Measurements from ENCODE around the gene JARID2. TPM values are rescaled to one million over a fixed set of nuclear protein-coding genes. Genes with fewer than 3 reads are reported as not detected.

JARID2 gene
- total RNA-seq, 1 experiment from 2014 or later, result 21.0 TPM

DNA sequence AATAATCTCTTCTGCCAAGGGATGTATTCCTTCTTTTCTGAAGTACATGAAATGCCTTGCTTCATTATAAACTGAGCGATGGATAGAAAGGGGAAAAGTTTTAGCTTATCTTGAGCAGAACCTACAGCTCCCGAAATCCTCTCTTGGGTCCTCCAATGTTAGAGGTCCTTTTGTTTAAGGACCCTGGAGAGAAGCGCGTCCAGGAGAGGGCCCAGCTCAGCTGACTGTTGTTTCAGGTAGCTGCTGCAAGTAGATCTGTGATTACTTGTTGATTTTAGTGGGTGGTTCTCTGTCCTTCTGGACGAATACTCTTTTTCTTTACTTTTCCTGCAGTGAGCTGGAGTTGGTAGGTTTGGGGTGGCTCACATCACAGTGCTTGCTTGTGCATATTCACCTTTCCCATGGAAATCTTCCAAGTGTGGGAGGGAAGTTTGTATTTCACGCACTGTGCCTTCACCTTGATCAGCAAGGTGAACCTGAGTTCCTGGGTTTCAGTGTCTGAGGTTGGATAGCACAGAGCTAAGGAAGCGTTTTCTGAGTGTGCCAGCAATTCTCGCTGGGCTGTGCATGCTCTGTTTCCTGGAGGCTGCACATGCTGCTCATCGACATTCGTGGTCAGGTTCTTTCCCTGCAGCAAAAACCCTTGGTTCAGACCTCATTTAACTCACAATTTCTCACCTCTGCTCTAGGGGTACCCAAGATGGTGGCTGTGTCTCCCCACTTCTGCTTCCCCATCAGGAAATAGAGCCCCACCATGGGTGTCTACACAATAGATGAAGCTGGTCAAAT lies 176.3 kb downstream of the JARID2 start:
- no peak for DNase-seq (ENCODE audit: unreplicated experiment)
- peaks cover 17% of the 10 kb centered on the region for H3K4me1 Mint-ChIP-seq (ENCODE audit: insufficient read depth, unreplicated experiment)
- BruUV-seq (replicated peaks), result no TSS peak
- CTCF ChIA-PET, result interaction anchor here (0.5 to 1.1 kb wide), 5 partner anchors 52 to 1537 kb away, joined by 3 to 8 read pairs (median 3); no protein-coding TSS in a partner anchor
- H3K9me3 Mint-ChIP-seq (ENCODE audit: unreplicated experiment), result peaks cover 5% of the 10 kb centered on the region
- H3K4me3 Mint-ChIP-seq (ENCODE audit: unreplicated experiment), result no peak overlapping the region
- TF ChIP-seq CTCF (IDR thresholded peaks at IDR 0.05; ENCODE audit: unreplicated experiment), result no peak
- H3K27ac Mint-ChIP-seq (ENCODE audit: low read depth, unreplicated experiment), result no peak overlapping the region
- intact Hi-C loops (cut with micrococcal nuclease), result no loop called here
- H3K27me3 Mint-ChIP-seq (ENCODE audit: insufficient read depth, unreplicated experiment), result no peaks in the 10 kb centered on the region
- POLR2A ChIA-PET, result interaction anchor here (0.7 kb wide), 1 partner anchor 28 kb away, joined by 3 read pairs; no protein-coding TSS in a partner anchor
- peaks cover 24% of the 10 kb centered on the region for H3K36me3 Mint-ChIP-seq (ENCODE audit: insufficient read depth, unreplicated experiment)

DNA sequence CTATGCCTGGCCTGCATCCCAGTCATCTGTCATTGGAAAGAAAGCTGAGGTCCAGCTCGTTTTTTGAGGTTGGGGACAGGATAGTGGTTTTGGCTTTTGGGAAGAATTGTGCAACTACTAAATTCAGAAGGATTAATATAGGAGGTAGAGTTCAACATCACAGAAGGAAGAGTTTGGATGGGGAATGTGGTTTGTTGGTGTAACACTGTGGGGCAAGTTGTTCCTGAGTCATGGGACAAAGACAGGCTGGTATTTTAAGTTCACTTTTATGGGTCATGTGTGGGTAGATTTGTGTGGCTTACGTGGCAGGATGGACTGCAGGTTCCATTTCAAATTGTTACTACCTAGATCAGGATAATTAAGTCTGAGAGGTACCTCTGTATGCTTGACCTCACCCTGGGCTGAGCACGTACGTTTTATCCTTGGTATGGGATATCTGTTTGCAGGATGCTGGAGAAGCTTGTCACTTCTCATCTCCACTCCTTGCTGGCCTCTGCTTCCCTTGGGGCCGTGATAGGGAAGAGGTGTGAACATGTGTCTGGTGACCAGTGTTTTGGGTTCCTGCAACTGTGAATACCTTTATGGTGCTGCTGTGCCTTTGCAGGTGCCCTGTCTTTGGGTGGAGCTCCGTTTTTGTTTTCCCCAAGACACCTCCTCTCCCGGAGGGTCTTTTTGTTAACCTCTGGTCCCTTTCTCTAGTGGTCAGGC lies 177.6 kb downstream of the JARID2 start:
- Mint-ChIP-seq H3K27me3 (ENCODE audit: insufficient read depth, unreplicated experiment) (no peaks in the 10 kb centered on the region), H3K9me3 (ENCODE audit: unreplicated experiment) (peaks cover 5% of the 10 kb centered on the region), H3K27ac (ENCODE audit: low read depth, unreplicated experiment) (no peak overlapping the region), H3K4me3 (ENCODE audit: unreplicated experiment) (no peak overlapping the region), H3K4me1 (ENCODE audit: insufficient read depth, unreplicated experiment) (peaks cover 13% of the 10 kb centered on the region), H3K36me3 (ENCODE audit: insufficient read depth, unreplicated experiment) (peaks cover 12% of the 10 kb centered on the region)
- no TSS peak for BruUV-seq (replicated peaks)
- TF ChIP-seq CTCF (IDR thresholded peaks at IDR 0.05; ENCODE audit: unreplicated experiment), result no peak
- ChIA-PET CTCF (interaction anchor here (0.6 kb wide), 1 partner anchor 32 kb away, joined by 3 read pairs; no protein-coding TSS in a partner anchor), POLR2A (interaction anchor here (0.8 kb wide), 1 partner anchor 19 kb away, joined by 3 read pairs; no protein-coding TSS in a partner anchor)
- peak; percentile 41 for DNase-seq (ENCODE audit: unreplicated experiment)
- intact Hi-C loops (cut with micrococcal nuclease), result no loop called here

- TF ChIP-seq CTCF (IDR thresholded peaks at IDR 0.05; ENCODE audit: unreplicated experiment), result no peak
- no peak for DNase-seq (ENCODE audit: unreplicated experiment)
- Mint-ChIP-seq H3K9me3 (ENCODE audit: unreplicated experiment) (no peaks in the 10 kb centered on the region), H3K4me1 (ENCODE audit: insufficient read depth, unreplicated experiment) (peaks cover 30% of the 10 kb centered on the region), H3K27me3 (ENCODE audit: insufficient read depth, unreplicated experiment) (no peaks in the 10 kb centered on the region), H3K36me3 (ENCODE audit: insufficient read depth, unreplicated experiment) (peaks cover 3% of the 10 kb centered on the region), H3K4me3 (ENCODE audit: unreplicated experiment) (no peak overlapping the region), H3K27ac (ENCODE audit: low read depth, unreplicated experiment) (no peak overlapping the region)
- intact Hi-C loops (cut with micrococcal nuclease), result no loop called here
- no TSS peak for BruUV-seq (replicated peaks)
- POLR2A ChIA-PET, result interaction anchor here (0.5 kb wide), 1 partner anchor 34 kb away, joined by 4 read pairs; no protein-coding TSS in a partner anchor
- CTCF ChIA-PET, result interaction anchor here (0.6 to 1.1 kb wide), 2 partner anchors 15 to 711 kb away, joined by 4 to 5 read pairs; no protein-coding TSS in a partner anchor
Observed at GRCh38 chr6:15425947-15426346, 180.1 kb downstream of the JARID2 start.

GRCh38 chr6:15426395-15426794 lies 180.5 kb downstream of the JARID2 start:
- POLR2A ChIA-PET, result interaction anchor here (0.5 kb wide), 1 partner anchor 34 kb away, joined by 4 read pairs; no protein-coding TSS in a partner anchor
- Mint-ChIP-seq H3K9me3 (ENCODE audit: unreplicated experiment) (no peaks in the 10 kb centered on the region), H3K4me3 (ENCODE audit: unreplicated experiment) (no peak overlapping the region), H3K36me3 (ENCODE audit: insufficient read depth, unreplicated experiment) (no peaks in the 10 kb centered on the region), H3K27ac (ENCODE audit: low read depth, unreplicated experiment) (no peak overlapping the region), H3K27me3 (ENCODE audit: insufficient read depth, unreplicated experiment) (no peaks in the 10 kb centered on the region), H3K4me1 (ENCODE audit: insufficient read depth, unreplicated experiment) (peaks cover 34% of the 10 kb centered on the region)
- DNase-seq (ENCODE audit: unreplicated experiment), result no peak
- intact Hi-C loops (cut with micrococcal nuclease), result no loop called here
- TF ChIP-seq CTCF (IDR thresholded peaks at IDR 0.05; ENCODE audit: unreplicated experiment), result no peak
- BruUV-seq (replicated peaks), result no TSS peak
- CTCF ChIA-PET, result interaction anchor here (0.6 to 1.1 kb wide), 3 partner anchors 14 to 711 kb away, joined by 3 to 5 read pairs (median 4); no protein-coding TSS in a partner anchor
